RWPE2 (cell line): ENCODE results near the gene GPC5.

Experiments
- ATAC-seq: fragments of 200-7000 bp; cut with Tn5 transposase; 3 replicates; pipeline ENCODE4 v1.9.1; 2021; ENCODE audit warnings: low read depth
- DNase-seq: peaks from one replicate; pipeline ENCODE4 v3.0.0-alpha.2; 2020; ENCODE audit warnings: low spot score
- H3K27ac ChIP-seq: fragments of 450-650 bp; 2 replicates; pipeline ENCODE4 v1.5.1; 2017; ENCODE audit warnings: mild to moderate bottlenecking; ENCODE audit not compliant: poor library complexity, severe bottlenecking
- H3K27me3 ChIP-seq: fragments of 250-450 bp; sonication (Bioruptor Pico); 2 replicates; pipeline ENCODE4 v1.5.1; 2021; ENCODE audit warnings: mild to moderate bottlenecking, moderate library complexity; ENCODE audit not compliant: insufficient read depth, poor library complexity, severe bottlenecking
- H3K36me3 ChIP-seq: fragments of 250-450 bp; sonication (Bioruptor Pico); 2 replicates; pipeline ENCODE4 v1.5.1; 2020; ENCODE audit warnings: low read depth, mild to moderate bottlenecking, moderate library complexity
- H3K4me1 ChIP-seq: fragments of 250-450 bp; sonication (Bioruptor Pico); 2 replicates; pipeline ENCODE4 v1.5.1; 2021; ENCODE audit warnings: mild to moderate bottlenecking, moderate library complexity; ENCODE audit not compliant: insufficient read depth, poor library complexity, severe bottlenecking
- H3K4me3 ChIP-seq: fragments of 250-450 bp; sonication (Bioruptor Pico); 2 replicates; pipeline ENCODE4 v1.5.1; 2021; ENCODE audit warnings: mild to moderate bottlenecking, moderate library complexity; ENCODE audit not compliant: severe bottlenecking
- H3K9me3 ChIP-seq: fragments of 250-450 bp; sonication (Bioruptor Pico); 2 replicates; pipeline ENCODE4 v1.5.1; 2021; ENCODE audit warnings: mild to moderate bottlenecking, moderate library complexity; ENCODE audit not compliant: severe bottlenecking
- TF ChIP-seq, protein P1 (sequence below): fragments of 450-650 bp; IDR thresholded peaks from one replicate; pipeline ENCODE4 v1.5.1; 2017; ENCODE audit warnings: mild to moderate bottlenecking, moderate library complexity; ENCODE audit not compliant: poor library complexity, severe bottlenecking

GPC5 gene

DNA sequence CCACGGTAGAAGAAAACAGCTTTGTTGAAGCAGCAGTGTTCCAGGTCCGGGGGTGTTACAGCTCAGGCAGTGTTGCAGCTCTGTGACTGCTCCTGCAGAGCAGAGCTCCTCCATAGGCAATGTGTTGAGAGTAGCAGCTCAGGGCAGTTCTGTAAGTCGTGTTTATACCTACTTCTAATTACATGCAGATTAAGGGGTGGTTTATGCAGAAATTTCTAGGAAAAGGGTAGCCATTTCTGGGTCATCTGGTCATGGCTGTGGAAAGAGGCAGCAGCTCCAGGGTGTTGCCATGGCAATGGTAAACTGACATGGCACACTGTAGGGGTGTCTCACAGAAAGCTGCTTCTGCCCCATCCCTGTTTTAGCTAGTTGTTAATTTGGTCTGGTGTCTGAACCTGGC, 316.4 kb downstream of the GPC5 start:
- TF ChIP-seq, protein P1, sequence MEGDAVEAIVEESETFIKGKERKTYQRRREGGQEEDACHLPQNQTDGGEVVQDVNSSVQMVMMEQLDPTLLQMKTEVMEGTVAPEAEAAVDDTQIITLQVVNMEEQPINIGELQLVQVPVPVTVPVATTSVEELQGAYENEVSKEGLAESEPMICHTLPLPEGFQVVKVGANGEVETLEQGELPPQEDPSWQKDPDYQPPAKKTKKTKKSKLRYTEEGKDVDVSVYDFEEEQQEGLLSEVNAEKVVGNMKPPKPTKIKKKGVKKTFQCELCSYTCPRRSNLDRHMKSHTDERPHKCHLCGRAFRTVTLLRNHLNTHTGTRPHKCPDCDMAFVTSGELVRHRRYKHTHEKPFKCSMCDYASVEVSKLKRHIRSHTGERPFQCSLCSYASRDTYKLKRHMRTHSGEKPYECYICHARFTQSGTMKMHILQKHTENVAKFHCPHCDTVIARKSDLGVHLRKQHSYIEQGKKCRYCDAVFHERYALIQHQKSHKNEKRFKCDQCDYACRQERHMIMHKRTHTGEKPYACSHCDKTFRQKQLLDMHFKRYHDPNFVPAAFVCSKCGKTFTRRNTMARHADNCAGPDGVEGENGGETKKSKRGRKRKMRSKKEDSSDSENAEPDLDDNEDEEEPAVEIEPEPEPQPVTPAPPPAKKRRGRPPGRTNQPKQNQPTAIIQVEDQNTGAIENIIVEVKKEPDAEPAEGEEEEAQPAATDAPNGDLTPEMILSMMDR = no peak
- Histone ChIP-seq H3K36me3 (no peaks in the 10 kb centered on the region), H3K27ac (no peak overlapping the region), H3K27me3 (no peaks in the 10 kb centered on the region), H3K4me3 (no peak overlapping the region), H3K4me1 (peaks cover 4% of the 10 kb centered on the region), H3K9me3 (peaks cover 4% of the 10 kb centered on the region)
- DNase-seq (no peak), ATAC-seq (no peak)

DNA sequence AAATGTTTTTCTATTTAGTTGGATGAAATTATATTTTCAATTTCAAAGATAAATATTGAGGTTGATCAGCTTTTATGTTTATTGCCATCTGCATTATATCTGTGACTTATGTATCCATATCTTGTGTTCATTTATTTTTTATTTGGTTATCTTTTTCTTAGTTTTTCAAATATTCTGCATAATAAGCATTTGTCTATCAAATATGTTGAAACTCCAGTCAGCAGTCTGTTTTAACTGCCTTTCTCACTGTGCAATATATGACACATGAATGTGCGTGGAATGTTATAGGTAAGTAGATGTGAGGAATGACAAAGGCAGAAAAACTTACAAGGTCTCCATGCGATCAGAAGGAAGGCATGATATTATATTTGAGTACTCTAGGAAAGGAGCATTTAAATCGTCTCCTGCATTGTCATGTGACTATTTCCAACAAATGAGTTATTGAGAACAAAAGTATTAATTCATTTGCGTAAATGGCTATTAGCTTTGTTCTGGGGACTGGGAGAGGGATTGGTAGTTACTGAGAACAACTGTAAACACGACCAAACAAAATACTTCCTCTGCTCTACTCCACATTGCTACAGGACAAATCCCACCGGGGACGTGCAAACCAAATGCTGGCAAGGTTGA, 318.1 kb downstream of the GPC5 start:
- H3K36me3 ChIP-seq = no peaks in the 10 kb centered on the region
- H3K9me3 ChIP-seq = no peaks in the 10 kb centered on the region
- peaks cover 4% of the 10 kb centered on the region for H3K4me1 ChIP-seq
- no peak overlapping the region for H3K4me3 ChIP-seq
- ATAC-seq = no peak
- DNase-seq = no peak
- H3K27me3 ChIP-seq = no peaks in the 10 kb centered on the region
- TF ChIP-seq, protein P1 = no peak
- H3K27ac ChIP-seq = no peak overlapping the region

DNA sequence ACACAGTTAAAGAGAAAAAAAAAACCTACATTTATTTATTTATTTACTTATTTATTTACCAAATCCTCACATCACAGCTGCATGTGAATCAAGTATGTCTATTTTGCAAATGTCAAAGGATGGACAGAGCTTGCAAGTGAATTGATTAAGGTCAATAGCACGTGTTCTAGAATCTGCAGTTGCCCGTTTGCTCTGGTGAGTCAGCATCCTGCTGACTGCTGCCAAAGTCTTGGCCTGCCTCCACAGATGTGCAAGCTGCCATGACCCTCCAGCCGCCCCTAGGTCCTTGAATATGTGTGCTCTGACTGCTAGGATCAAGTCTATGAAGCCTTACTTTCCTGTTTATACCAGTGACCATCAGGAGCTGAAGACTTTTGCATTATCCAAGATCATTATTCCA, 320.6 kb downstream of the GPC5 start:
- ATAC-seq (peak; percentile 77), DNase-seq (no peak)
- peaks cover 4% of the 10 kb centered on the region for H3K4me1 ChIP-seq
- H3K27ac ChIP-seq = no peak overlapping the region
- TF ChIP-seq, protein P1 = no peak
- H3K27me3 ChIP-seq = no peaks in the 10 kb centered on the region
- no peaks in the 10 kb centered on the region for H3K36me3 ChIP-seq
- H3K9me3 ChIP-seq = no peaks in the 10 kb centered on the region
- no peak overlapping the region for H3K4me3 ChIP-seq

DNA sequence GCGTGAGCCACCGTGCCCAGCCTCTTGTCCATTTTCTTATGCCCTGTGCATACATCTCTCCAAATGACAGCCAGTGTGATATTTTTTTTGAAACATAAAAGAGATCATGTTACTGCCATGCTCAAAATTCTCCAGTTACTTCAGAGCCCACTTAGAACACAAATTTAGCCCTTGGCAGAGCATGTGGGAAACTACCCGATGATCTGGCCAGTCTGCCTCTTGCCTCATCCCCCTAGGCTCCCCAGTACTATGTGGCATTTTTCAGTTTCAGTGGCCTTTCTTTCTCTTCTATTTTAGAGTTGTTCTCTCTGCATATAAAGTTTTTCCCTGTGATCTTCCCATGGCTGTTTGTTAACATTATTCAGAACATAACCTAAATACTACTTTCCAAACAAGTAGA, 323.0 kb downstream of the GPC5 start:
- no peak for DNase-seq
- no peak overlapping the region for H3K27ac ChIP-seq

More for the DNA sequence above, 323.0 kb downstream of the GPC5 start:
- Histone ChIP-seq H3K4me1 (peaks cover 4% of the 10 kb centered on the region), H3K4me3 (no peak overlapping the region), H3K36me3 (no peaks in the 10 kb centered on the region), H3K27me3 (no peaks in the 10 kb centered on the region), H3K9me3 (no peaks in the 10 kb centered on the region)
- TF ChIP-seq, protein P1 = no peak
- no peak for ATAC-seq
